Measurements from ENCODE around the gene PIK3R4.

DNA sequence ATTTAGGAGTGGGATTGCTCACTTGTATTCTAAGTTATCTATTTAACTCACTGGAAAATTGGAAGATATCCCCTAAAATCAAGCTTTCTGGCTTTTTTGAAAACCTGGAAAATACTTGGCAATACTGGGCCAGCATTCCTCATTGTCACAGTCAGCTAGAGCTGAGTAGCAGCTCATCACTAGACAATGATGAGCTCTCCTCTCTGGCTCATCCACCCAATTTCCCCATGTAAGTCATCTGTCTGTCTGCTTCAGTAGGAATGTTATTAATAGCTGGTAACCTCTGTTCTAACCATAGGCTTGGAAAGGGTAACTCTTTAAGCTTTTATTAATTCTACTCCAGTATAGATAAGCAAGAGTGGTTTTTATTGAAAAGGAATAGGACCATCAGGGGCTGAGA lies 39.7 kb upstream of the PIK3R4 start:
- TF ChIP-seq CTCF (IDR thresholded peaks at IDR 0.05; ENCODE audit: low read depth, low read length, missing input control): no peak
- TF ChIP-seq, protein P1, sequence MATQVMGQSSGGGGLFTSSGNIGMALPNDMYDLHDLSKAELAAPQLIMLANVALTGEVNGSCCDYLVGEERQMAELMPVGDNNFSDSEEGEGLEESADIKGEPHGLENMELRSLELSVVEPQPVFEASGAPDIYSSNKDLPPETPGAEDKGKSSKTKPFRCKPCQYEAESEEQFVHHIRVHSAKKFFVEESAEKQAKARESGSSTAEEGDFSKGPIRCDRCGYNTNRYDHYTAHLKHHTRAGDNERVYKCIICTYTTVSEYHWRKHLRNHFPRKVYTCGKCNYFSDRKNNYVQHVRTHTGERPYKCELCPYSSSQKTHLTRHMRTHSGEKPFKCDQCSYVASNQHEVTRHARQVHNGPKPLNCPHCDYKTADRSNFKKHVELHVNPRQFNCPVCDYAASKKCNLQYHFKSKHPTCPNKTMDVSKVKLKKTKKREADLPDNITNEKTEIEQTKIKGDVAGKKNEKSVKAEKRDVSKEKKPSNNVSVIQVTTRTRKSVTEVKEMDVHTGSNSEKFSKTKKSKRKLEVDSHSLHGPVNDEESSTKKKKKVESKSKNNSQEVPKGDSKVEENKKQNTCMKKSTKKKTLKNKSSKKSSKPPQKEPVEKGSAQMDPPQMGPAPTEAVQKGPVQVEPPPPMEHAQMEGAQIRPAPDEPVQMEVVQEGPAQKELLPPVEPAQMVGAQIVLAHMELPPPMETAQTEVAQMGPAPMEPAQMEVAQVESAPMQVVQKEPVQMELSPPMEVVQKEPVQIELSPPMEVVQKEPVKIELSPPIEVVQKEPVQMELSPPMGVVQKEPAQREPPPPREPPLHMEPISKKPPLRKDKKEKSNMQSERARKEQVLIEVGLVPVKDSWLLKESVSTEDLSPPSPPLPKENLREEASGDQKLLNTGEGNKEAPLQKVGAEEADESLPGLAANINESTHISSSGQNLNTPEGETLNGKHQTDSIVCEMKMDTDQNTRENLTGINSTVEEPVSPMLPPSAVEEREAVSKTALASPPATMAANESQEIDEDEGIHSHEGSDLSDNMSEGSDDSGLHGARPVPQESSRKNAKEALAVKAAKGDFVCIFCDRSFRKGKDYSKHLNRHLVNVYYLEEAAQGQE (IDR thresholded peaks at IDR 0.05): no peak
- no peak for TF ChIP-seq TAF1 (conservative IDR thresholded peaks at IDR 0.05)
- no peak for TF ChIP-seq YY1 (IDR thresholded peaks at IDR 0.05)
- no peak for TF ChIP-seq FOXA1 (IDR thresholded peaks at IDR 0.05)
- TF ChIP-seq, protein P2, sequence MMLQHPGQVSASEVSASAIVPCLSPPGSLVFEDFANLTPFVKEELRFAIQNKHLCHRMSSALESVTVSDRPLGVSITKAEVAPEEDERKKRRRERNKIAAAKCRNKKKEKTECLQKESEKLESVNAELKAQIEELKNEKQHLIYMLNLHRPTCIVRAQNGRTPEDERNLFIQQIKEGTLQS (IDR thresholded peaks at IDR 0.05): no peak
